ENCODE data around the gene FAM193B.

- TF ChIP-seq SUZ12 (IDR thresholded peaks at IDR 0.05; ENCODE audit: extremely low read depth, insufficient read depth, insufficient read length) (no peak), ZNF274 (IDR thresholded peaks at IDR 0.05; ENCODE audit: low read depth, low read length) (no peak)
Observed at GRCh38 chr5:177537389-177538361, 16.7 kb downstream of the FAM193B start.

All from NT2/D1 (cell line).